Measurements from ENCODE around the gene CMPK2.
A peak's percentile ranks its signal among the peaks of the same experiment; 100 is the strongest.
"Not testable (repeated sequence)": the region's sequence is repeated elsewhere in the genome, so short reads cannot be mapped to it uniquely, and the experiment has no call there.

The CMPK2 gene

GRCh38 chr2:6858466-6859027 lies 7.2 kb downstream of the CMPK2 start:
- not testable (repeated sequence) for H3K4me1 ChIP-seq (ENCODE audit: control insufficient read depth, insufficient read depth, low read depth, low read length); H4K91ac ChIP-seq (ENCODE audit: low read length); H4K8ac ChIP-seq (ENCODE audit: low read length); H3K14ac ChIP-seq (ENCODE audit: low read length in 2 of 2); H3K4ac ChIP-seq (ENCODE audit: low read depth in 1 of 2, low read length in 2 of 2); H2AFZ ChIP-seq (ENCODE audit: low read depth, low read length); H3K27me3 ChIP-seq (ENCODE audit: control insufficient read depth in 1 of 2, insufficient read depth in 1 of 2, low read length in 2 of 2); H2BK120ac ChIP-seq (ENCODE audit: low read depth, low read length); H3K9me3 ChIP-seq (ENCODE audit: control insufficient read depth, low read length); H2BK5ac ChIP-seq (ENCODE audit: low read depth, low read length, poor library complexity, severe bottlenecking); DNase-seq; H2BK15ac ChIP-seq (ENCODE audit: low read depth, poor library complexity, severe bottlenecking); H3K9ac ChIP-seq (ENCODE audit: low read length); H2BK12ac ChIP-seq (ENCODE audit: low read length in 2 of 2); H2AK5ac ChIP-seq (ENCODE audit: low read length, severe bottlenecking); H3K4me3 ChIP-seq (ENCODE audit: insufficient read depth in 1 of 2, low read depth in 1 of 2, low read length in 2 of 2); H3K79me1 ChIP-seq (replicated peaks; ENCODE audit: low read length, poor library complexity, severe bottlenecking); H3K27ac ChIP-seq (ENCODE audit: low read length, poor library complexity, severe bottlenecking); H3K4me2 ChIP-seq (ENCODE audit: low read length, poor library complexity, severe bottlenecking); H3K18ac ChIP-seq (ENCODE audit: low read depth in 1 of 2, low read length in 2 of 2); H3K23ac ChIP-seq (ENCODE audit: low read length in 2 of 2)
- peaks cover 0 to 33% of the 10 kb centered on the region in 2 experiments for H3K36me3 ChIP-seq (ENCODE audit: control insufficient read depth in 1 of 2, insufficient read depth in 2 of 2, low read depth in 1 of 2, low read length in 2 of 2)
- 94% methylated on average over 4 of the region's 4 CpGs for WGBS

GRCh38 chr2:6856548-6856920 lies 9.2 kb downstream of the CMPK2 start:
- no peak for DNase-seq
- Histone ChIP-seq H3K4me3 (ENCODE audit: insufficient read depth in 1 of 2, low read depth in 1 of 2, low read length in 2 of 2) (no peak overlapping the region), H3K14ac (ENCODE audit: low read length in 2 of 2) (no peak overlapping the region), H3K9ac (ENCODE audit: low read length) (peak overlapping the region; percentile 17), H3K79me1 (replicated peaks; ENCODE audit: low read length, poor library complexity, severe bottlenecking) (no peaks in the 10 kb centered on the region), H3K27me3 (ENCODE audit: control insufficient read depth in 1 of 2, insufficient read depth in 1 of 2, low read length in 2 of 2) (no peaks in the 10 kb centered on the region), H3K18ac (ENCODE audit: low read depth in 1 of 2, low read length in 2 of 2) (no peak overlapping the region), H3K23ac (ENCODE audit: low read length in 2 of 2) (no peak overlapping the region), H2BK120ac (ENCODE audit: low read depth, low read length) (no peak overlapping the region), H2AK5ac (ENCODE audit: low read length, severe bottlenecking) (no peak overlapping the region), H3K4me1 (ENCODE audit: control insufficient read depth, insufficient read depth, low read depth, low read length) (no peaks in the 10 kb centered on the region), H3K4ac (ENCODE audit: low read depth in 1 of 2, low read length in 2 of 2) (no peak overlapping the region), H2BK15ac (ENCODE audit: low read depth, poor library complexity, severe bottlenecking) (no peak overlapping the region), H4K91ac (ENCODE audit: low read length) (no peak overlapping the region), H4K8ac (ENCODE audit: low read length) (no peak overlapping the region), H2BK12ac (ENCODE audit: low read length in 2 of 2) (no peak overlapping the region), H3K27ac (ENCODE audit: low read length, poor library complexity, severe bottlenecking) (no peak overlapping the region), H2AFZ (ENCODE audit: low read depth, low read length) (no peak overlapping the region), H2BK5ac (ENCODE audit: low read depth, low read length, poor library complexity, severe bottlenecking) (no peak overlapping the region), H3K36me3 (ENCODE audit: control insufficient read depth in 1 of 2, insufficient read depth in 2 of 2, low read depth in 1 of 2, low read length in 2 of 2) (peaks cover 0 to 35% of the 10 kb centered on the region in 2 experiments), H3K4me2 (ENCODE audit: low read length, poor library complexity, severe bottlenecking) (no peak overlapping the region), H3K9me3 (ENCODE audit: control insufficient read depth, low read length) (peaks cover 10% of the 10 kb centered on the region)
- no CpG with 5 or more reads among the region's 1 CpG for WGBS

GRCh38 chr2:6855860-6856547 lies 9.7 kb downstream of the CMPK2 start:
- Histone ChIP-seq H2BK12ac (ENCODE audit: low read length in 2 of 2) (no peak overlapping the region), H3K27ac (ENCODE audit: low read length, poor library complexity, severe bottlenecking) (no peak overlapping the region), H3K4ac (ENCODE audit: low read depth in 1 of 2, low read length in 2 of 2) (no peak overlapping the region), H2BK5ac (ENCODE audit: low read depth, low read length, poor library complexity, severe bottlenecking) (no peak overlapping the region), H3K4me1 (ENCODE audit: control insufficient read depth, insufficient read depth, low read depth, low read length) (no peaks in the 10 kb centered on the region), H2AK5ac (ENCODE audit: low read length, severe bottlenecking) (no peak overlapping the region), H3K23ac (ENCODE audit: low read length in 2 of 2) (no peak overlapping the region), H2AFZ (ENCODE audit: low read depth, low read length) (no peak overlapping the region), H3K18ac (ENCODE audit: low read depth in 1 of 2, low read length in 2 of 2) (no peak overlapping the region), H3K9me3 (ENCODE audit: control insufficient read depth, low read length) (peaks cover 10% of the 10 kb centered on the region), H2BK120ac (ENCODE audit: low read depth, low read length) (no peak overlapping the region), H3K36me3 (ENCODE audit: control insufficient read depth in 1 of 2, insufficient read depth in 2 of 2, low read depth in 1 of 2, low read length in 2 of 2) (peaks cover 0 to 35% of the 10 kb centered on the region in 2 experiments), H3K4me3 (ENCODE audit: insufficient read depth in 1 of 2, low read depth in 1 of 2, low read length in 2 of 2) (no peak overlapping the region), H3K79me1 (replicated peaks; ENCODE audit: low read length, poor library complexity, severe bottlenecking) (no peaks in the 10 kb centered on the region), H3K4me2 (ENCODE audit: low read length, poor library complexity, severe bottlenecking) (no peak overlapping the region), H4K91ac (ENCODE audit: low read length) (no peak overlapping the region), H3K27me3 (ENCODE audit: control insufficient read depth in 1 of 2, insufficient read depth in 1 of 2, low read length in 2 of 2) (no peaks in the 10 kb centered on the region), H3K14ac (ENCODE audit: low read length in 2 of 2) (no peak overlapping the region), H3K9ac (ENCODE audit: low read length) (no peak overlapping the region), H4K8ac (ENCODE audit: low read length) (no peak overlapping the region), H2BK15ac (ENCODE audit: low read depth, poor library complexity, severe bottlenecking) (no peak overlapping the region)
- DNase-seq = peak; percentile 45

- no peak overlapping the region for H2BK5ac ChIP-seq (ENCODE audit: low read depth, low read length, poor library complexity, severe bottlenecking)
- no peak overlapping the region for H3K4me3 ChIP-seq (ENCODE audit: insufficient read depth in 1 of 2, low read depth in 1 of 2, low read length in 2 of 2)
- H3K4me1 ChIP-seq (ENCODE audit: control insufficient read depth, insufficient read depth, low read depth, low read length) = no peaks in the 10 kb centered on the region
- no peak overlapping the region for H2BK120ac ChIP-seq (ENCODE audit: low read depth, low read length)
- H3K36me3 ChIP-seq (ENCODE audit: control insufficient read depth in 1 of 2, insufficient read depth in 2 of 2, low read depth in 1 of 2, low read length in 2 of 2) = peaks cover 0 to 35% of the 10 kb centered on the region in 2 experiments
- H3K9me3 ChIP-seq (ENCODE audit: control insufficient read depth, low read length) = peaks cover 10% of the 10 kb centered on the region
- no peak for DNase-seq
- no peak overlapping the region for H4K8ac ChIP-seq (ENCODE audit: low read length)
- no peak overlapping the region for H3K4me2 ChIP-seq (ENCODE audit: low read length, poor library complexity, severe bottlenecking)
- H3K27me3 ChIP-seq (ENCODE audit: control insufficient read depth in 1 of 2, insufficient read depth in 1 of 2, low read length in 2 of 2) = no peaks in the 10 kb centered on the region
- no peak overlapping the region for H2AFZ ChIP-seq (ENCODE audit: low read depth, low read length)
- no peak overlapping the region for H3K14ac ChIP-seq (ENCODE audit: low read length in 2 of 2)
- 57% methylated on average over 2 of the region's 2 CpGs for WGBS
- H3K9ac ChIP-seq (ENCODE audit: low read length) = no peak overlapping the region
- no peak overlapping the region for H2AK5ac ChIP-seq (ENCODE audit: low read length, severe bottlenecking)
- no peaks in the 10 kb centered on the region for H3K79me1 ChIP-seq (replicated peaks; ENCODE audit: low read length, poor library complexity, severe bottlenecking)
- H3K4ac ChIP-seq (ENCODE audit: low read depth in 1 of 2, low read length in 2 of 2) = no peak overlapping the region
- H2BK12ac ChIP-seq (ENCODE audit: low read length in 2 of 2) = no peak overlapping the region
- no peak overlapping the region for H2BK15ac ChIP-seq (ENCODE audit: low read depth, poor library complexity, severe bottlenecking)
- H3K23ac ChIP-seq (ENCODE audit: low read length in 2 of 2) = no peak overlapping the region
- no peak overlapping the region for H3K27ac ChIP-seq (ENCODE audit: low read length, poor library complexity, severe bottlenecking)
- no peak overlapping the region for H3K18ac ChIP-seq (ENCODE audit: low read depth in 1 of 2, low read length in 2 of 2)
- no peak overlapping the region for H4K91ac ChIP-seq (ENCODE audit: low read length)
Observed at GRCh38 chr2:6854416-6854815, 11.3 kb downstream of the CMPK2 start.

All from mesenchymal stem cell (in vitro differentiated cells and primary cell).